ENCODE measurements around the gene CFHR2.
"Not testable (repeated sequence)": the region's sequence is repeated elsewhere in the genome, so short reads cannot be mapped to it uniquely, and the experiment has no call there.

CFHR2 gene

DNA sequence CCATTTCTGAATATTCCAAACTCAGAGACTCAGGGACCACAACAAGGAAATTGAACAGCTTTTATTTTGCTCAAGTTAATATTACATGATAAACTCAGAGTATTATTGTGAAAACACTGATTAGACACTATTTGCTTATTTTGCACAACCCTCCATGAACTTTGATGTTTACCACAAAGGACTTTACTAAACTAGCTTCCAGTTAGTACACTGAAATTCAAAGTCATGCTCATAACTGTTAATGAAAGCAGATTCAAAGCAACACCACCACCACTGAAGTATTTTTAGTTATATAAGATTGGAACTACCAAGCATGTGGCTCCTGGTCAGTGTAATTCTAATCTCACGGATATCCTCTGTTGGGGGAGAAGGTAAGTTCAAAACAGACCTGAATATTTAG, at the start of gene CFHR2:
Gene CFHR2, plus strand, starts transcription at position 171 of the 400 bp plus-strand sequence. Its CDS starts 143 bp downstream, at position 314.
- not testable (repeated sequence) for H3K4me3 ChIP-seq (ENCODE audit: control insufficient read depth, low read depth, low read length); DNase-seq (ENCODE audit: low read depth)

DNA sequence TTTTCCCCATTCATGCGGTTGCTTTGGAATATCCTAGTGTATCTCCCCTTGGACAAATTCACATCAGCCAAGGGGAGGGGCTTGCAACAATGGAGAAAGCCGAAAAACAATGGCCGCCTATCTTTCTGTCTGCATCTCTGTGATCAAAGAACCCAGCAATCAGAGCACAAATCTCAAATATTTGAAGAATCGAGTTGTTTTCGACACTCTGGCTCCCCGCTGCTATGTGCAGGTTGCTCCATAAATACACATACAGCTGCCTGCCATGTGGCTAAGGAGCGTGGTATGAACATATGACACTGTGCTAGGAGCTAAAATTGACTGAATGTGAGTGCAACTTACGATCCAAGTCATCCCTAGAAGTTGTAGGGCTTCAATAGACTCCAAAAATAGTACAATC, 47.2 kb upstream of the CFHR2 start:
- H3K4me3 ChIP-seq (ENCODE audit: control insufficient read depth, low read depth, low read length): no peak overlapping the region
- no peak for DNase-seq (ENCODE audit: low read depth)
- TF ChIP-seq, protein P1, sequence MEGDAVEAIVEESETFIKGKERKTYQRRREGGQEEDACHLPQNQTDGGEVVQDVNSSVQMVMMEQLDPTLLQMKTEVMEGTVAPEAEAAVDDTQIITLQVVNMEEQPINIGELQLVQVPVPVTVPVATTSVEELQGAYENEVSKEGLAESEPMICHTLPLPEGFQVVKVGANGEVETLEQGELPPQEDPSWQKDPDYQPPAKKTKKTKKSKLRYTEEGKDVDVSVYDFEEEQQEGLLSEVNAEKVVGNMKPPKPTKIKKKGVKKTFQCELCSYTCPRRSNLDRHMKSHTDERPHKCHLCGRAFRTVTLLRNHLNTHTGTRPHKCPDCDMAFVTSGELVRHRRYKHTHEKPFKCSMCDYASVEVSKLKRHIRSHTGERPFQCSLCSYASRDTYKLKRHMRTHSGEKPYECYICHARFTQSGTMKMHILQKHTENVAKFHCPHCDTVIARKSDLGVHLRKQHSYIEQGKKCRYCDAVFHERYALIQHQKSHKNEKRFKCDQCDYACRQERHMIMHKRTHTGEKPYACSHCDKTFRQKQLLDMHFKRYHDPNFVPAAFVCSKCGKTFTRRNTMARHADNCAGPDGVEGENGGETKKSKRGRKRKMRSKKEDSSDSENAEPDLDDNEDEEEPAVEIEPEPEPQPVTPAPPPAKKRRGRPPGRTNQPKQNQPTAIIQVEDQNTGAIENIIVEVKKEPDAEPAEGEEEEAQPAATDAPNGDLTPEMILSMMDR (IDR thresholded peaks at IDR 0.05; ENCODE audit: control insufficient read depth, insufficient read depth, low read depth, low read length, missing control alignments): no peak

DNA sequence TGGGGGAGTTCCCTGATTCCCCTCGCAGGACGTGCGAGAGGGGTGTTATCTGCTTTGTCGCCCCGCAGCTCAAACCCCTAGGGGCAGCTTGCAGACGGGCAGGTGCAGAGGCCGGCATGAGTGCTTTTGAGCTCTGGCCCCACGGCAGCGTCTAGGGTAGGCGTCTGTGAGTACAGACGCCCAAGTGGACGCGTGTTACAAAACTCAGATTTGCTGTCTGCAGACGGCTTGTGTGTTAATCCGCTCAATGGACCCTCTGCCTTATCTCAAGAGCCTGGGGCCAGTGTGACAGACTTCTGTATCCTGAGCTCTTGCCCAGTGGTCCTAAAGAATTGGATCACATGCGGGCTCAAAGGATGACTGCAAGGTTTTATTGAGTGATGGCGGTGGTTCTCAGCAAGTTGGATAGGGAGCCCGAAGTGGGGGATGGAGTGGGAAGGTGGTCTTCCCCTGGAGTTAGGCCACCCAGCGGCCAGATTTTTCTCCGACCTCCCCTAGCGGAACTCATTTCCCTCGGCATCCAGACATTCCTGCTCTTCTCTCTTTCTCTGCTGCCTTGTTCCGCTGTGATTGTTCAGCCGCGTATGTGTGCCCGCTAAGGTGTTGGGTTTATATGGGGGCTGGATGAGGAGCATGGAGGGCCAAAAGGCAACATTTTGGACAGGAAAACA, 46.2 kb upstream of the CFHR2 start:
- H3K4me3 ChIP-seq (ENCODE audit: control insufficient read depth, low read depth, low read length): peak overlapping the region; percentile 9
- DNase-seq (ENCODE audit: low read depth): no peak
- TF ChIP-seq, protein P1 (IDR thresholded peaks at IDR 0.05; ENCODE audit: control insufficient read depth, insufficient read depth, low read depth, low read length, missing control alignments): no peak

DNA sequence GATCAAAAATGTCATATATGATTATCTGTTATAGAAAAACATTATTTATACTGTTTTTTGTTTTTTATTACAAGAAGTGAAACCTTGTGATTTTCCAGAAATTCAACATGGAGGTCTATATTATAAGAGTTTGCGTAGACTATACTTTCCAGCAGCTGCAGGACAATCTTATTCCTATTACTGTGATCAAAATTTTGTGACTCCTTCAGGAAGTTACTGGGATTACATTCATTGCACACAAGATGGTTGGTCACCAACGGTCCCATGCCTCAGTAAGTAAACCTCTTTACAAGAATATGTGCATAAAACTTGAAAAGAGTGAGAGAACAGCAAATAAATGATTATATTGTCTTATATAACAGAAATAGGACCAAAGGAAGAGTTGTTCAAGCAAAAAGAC, 41.2 kb upstream of the CFHR2 start:
- H3K4me3 ChIP-seq (ENCODE audit: control insufficient read depth, low read depth, low read length): no peak overlapping the region
- TF ChIP-seq, protein P1 (IDR thresholded peaks at IDR 0.05; ENCODE audit: control insufficient read depth, insufficient read depth, low read depth, low read length, missing control alignments): peak; percentile 5
- no peak for DNase-seq (ENCODE audit: low read depth)

DNA sequence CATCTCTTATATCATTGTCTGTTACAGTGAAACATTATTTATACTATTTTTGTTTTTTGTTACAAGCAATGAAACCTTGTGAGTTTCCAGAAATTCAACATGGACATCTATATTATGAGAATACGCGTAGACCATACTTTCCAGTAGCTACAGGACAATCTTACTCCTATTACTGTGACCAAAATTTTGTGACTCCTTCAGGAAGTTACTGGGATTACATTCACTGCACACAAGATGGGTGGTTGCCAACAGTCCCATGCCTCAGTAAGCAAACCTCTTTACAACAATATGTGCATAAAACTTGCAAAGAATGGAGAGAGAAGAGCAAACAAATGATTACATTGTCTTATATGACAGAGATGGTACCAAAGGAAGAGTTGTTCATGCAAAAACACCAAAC, 33.3 kb upstream of the CFHR2 start:
- DNase-seq (ENCODE audit: low read depth): no peak
- H3K4me3 ChIP-seq (ENCODE audit: control insufficient read depth, low read depth, low read length): no peak overlapping the region
- TF ChIP-seq, protein P1 (IDR thresholded peaks at IDR 0.05; ENCODE audit: control insufficient read depth, insufficient read depth, low read depth, low read length, missing control alignments): no peak

DNA sequence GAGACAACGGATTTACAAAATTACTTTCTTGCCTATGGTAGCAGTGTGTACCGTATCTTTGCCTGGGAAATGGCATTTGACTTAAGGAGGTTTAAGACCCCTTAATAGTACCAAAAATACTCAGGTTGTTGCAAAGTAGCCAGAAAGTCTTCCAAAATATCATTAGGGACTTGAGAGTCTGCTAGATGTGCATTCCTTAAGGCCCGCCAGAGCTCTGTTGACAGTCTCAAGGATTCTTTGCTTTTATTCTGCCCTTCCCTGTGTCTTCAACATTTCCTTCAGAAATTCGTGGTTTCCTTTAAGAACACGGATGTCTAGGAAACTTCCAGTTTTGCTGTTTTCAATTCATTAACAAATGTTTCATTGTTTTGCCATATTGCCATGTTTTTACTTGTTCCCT, 31.3 kb upstream of the CFHR2 start:
- not testable (repeated sequence) for H3K4me3 ChIP-seq (ENCODE audit: control insufficient read depth, low read depth, low read length); DNase-seq (ENCODE audit: low read depth)

DNA sequence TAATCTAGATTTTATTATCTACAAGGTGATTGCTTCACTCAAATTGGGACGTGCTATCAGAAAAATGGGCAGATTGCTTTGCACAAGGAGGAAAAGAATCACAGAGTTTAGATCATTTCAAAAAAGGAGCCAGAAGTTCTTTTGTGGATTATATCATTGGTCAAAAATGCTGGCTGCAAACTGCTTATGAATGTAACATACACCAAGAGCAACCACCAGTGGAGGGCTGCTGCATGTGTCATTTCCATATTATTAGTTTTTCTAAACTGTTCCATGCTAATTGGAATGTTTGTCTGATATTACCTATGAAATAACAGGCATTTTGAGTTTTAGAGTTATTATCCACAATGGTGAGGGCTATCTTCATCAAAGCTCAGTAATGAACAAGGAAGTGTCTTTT, 16.7 kb upstream of the CFHR2 start:
- DNase-seq (ENCODE audit: low read depth); H3K4me3 ChIP-seq (ENCODE audit: control insufficient read depth, low read depth, low read length): not testable (repeated sequence)

DNA sequence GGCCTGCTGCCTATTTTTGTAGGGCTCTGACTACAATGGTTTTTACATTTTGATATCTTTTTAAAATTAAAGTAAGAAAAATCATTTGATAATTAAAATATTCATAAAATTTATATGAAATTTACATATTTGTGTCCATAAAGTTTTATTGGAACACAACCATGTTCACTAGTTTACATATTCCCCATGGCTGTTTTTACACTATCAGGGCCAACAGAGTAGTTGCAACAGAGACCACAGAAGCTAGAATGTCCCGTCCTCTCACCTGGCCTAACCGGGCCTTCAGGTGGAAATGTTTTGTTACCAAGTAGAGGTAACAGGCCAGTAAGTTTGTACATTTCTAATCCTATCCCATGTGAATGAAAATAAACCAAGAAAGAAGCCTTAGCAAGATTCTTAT, 10.7 kb upstream of the CFHR2 start:
- H3K4me3 ChIP-seq (ENCODE audit: control insufficient read depth, low read depth, low read length); DNase-seq (ENCODE audit: low read depth): not testable (repeated sequence)

DNA sequence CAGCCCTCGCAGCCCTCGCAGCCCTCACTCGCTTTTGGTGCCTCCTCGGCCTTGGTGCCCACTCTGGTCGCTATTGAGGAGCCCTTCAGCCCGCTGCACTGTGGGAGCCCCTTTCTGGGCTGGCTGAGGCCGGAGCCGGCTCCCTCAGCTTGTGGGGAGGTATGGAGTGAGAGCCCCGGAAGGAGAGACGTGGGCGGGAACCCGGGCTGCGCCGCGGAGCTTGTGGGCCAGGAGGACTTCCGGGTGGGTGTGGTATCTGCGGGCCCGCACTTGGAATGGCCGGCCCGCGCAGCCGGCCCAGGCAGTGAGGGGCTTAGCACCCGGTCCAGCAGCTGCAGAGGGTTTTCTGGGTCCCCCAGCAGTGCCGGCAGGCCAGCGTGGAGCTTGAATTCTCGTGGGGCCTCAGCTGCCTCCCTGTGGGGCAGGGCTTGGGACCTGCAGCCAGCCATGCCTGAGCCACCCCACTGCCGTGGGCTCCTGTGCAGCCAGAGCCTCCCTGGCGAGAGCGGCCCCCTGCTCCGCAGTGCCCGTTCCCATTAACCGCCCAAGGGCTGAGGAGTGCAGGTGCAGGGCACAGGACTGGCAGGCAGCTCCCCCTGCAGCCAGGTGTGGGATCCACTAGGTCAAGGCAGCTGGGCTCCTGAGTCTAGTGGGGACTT, 9.9 kb upstream of the CFHR2 start:
- TF ChIP-seq, protein P1 (IDR thresholded peaks at IDR 0.05; ENCODE audit: control insufficient read depth, insufficient read depth, low read depth, low read length, missing control alignments): no peak
- H3K4me3 ChIP-seq (ENCODE audit: control insufficient read depth, low read depth, low read length): no peak overlapping the region
- DNase-seq (ENCODE audit: low read depth): no peak

DNA sequence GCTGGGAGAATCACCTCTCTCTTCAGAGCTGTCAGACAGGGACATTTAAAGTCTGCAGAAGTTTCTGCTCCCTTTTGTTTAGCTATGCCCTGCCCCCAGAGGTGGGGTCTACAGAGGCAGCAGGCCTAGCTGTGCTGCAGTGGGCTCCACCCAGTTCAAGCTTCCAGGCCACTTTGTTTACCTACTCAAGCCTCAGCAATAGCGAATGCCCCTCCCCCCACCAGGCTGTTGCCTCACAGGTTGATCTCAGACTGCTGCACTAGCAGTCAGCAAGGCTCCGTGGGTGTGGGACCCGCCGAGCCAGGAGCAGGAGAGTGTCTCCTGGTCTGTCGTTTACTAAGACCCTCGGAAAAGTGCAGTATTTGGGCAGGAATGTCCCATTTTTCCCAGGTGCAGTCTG, 2.1 kb upstream of the CFHR2 start:
- not testable (repeated sequence) for H3K4me3 ChIP-seq (ENCODE audit: control insufficient read depth, low read depth, low read length); DNase-seq (ENCODE audit: low read depth)
